Measurements from ENCODE around the gene SETBP1.

SETBP1 gene

DNA sequence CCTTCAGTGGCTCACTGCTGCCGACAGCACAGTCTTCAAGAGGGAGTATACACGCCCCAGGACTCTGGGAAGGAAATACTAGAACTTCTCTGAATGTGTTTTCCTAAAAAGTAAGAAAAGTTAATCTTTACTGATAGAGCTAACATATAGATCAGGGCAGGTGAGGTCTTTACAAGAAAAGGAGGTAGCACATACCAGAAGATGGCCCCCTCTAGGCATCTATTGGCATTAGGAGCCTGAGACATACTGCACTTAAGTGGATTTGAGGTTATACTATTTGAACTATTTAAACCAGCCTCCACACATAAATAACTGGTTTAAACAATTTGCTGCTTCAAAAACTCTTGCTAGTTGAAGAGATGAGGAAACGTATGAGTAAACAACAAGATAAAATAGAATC is 406.1 kb downstream of the SETBP1 start:
- in situ Hi-C loops (cut with MboI; ENCODE audit: low sequenced_read_pairs): no loop called here

DNA sequence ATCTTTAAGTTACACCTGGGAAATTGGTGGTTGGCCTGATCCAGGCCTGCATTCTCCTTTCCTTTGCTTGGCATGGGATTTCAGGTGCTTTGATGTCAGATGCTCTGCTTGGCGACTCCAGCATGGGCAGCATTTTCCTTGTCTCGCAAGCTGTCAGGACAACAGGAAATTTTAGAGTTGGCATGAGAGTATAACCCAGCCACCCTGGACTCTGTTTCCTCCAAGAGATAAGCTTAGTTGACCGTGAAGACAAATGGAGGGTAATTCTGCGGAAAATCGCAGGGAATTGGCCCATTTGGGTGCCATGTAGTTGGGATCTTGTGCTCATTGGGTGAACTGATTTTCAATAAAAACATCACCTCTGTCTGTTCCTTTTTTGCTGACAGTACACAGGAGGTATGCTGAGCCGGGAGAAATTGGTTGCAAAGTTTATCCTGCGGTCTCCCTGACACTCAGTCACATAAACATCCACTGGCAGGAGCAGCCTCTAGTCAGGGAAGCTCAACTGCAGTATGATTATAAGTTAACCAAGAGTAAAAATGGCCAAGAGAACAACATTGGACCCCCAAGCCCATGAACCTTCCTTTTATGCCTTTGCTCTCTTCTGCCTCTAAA is 409.9 kb downstream of the SETBP1 start:
- in situ Hi-C loops (cut with MboI; ENCODE audit: low sequenced_read_pairs): no loop called here

DNA sequence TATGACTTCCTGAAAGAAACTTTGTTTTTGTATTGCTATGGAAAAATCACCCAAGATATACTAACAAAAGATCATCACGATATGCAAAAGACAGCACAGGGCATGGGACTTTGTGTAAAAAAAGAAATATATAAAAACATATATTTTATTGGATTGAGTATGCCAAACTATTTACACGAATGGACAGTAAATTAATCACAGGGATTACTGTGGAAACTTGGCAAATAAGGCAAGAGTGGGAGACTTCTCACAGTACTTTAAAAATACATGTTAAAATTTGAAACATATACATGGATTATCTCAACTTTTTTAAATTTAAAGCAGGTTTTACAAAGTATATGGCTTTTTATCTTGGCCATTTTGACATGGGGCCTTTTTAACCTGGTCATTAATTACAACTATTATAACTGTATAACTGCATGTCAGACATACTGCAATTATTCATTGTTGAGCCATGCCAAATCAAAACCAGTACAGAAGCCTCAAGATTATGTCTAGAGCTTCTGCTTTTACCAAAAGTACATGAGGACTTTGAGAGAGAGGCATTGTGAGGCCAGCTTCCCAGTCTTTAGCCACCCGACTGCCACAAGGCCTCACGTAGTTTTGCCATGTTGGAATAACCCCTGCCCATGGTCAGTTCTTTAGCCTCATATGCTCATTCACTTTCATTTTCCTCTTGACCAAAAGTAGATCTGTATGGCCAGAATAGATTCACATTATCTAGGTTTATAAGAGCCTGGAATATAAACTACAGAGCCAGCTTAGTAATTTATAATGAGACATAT is 419.8 kb downstream of the SETBP1 start:
- in situ Hi-C loops (cut with MboI; ENCODE audit: low sequenced_read_pairs): no loop called here

DNA sequence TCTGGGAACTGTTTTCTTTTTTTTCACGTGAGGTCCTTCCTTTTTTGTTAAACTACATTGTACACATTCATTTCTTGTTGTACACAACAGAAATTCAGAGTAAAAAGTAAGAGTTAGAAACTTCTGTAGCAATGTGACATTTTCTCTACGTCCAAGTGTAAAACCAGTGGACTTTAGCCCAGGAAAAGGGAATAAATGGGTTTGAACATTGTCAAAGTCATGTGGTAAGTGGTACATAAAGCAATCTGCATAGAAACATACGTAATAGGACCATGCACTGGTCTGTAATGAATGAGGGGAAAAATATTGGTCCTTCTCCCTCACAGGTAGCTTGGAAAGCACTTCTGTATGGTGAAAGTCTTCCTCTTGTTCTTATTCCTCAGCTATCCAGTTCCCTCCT is 421.4 kb downstream of the SETBP1 start:
- in situ Hi-C loops (cut with MboI; ENCODE audit: low sequenced_read_pairs): no loop called here

DNA sequence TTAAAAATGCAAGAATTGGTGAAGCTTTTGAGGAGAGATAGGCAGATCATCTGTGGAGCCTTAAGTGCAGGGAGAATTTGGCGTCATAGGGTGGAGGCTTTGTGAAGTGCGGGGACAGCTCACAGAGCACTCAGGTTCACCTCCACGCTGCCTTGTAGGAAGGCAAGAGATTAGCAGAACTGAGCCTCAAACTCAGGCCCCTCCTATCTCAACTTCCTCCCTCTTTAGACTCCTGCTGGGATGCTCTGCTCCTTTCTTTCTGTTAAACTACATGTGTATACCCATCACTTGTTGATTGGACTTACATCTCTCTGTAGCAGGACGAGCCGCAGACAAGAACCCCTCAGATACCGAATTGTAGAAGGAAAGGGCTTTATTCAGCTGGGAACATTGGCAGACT is 422.2 kb downstream of the SETBP1 start:
- in situ Hi-C loops (cut with MboI; ENCODE audit: low sequenced_read_pairs): no loop called here

DNA sequence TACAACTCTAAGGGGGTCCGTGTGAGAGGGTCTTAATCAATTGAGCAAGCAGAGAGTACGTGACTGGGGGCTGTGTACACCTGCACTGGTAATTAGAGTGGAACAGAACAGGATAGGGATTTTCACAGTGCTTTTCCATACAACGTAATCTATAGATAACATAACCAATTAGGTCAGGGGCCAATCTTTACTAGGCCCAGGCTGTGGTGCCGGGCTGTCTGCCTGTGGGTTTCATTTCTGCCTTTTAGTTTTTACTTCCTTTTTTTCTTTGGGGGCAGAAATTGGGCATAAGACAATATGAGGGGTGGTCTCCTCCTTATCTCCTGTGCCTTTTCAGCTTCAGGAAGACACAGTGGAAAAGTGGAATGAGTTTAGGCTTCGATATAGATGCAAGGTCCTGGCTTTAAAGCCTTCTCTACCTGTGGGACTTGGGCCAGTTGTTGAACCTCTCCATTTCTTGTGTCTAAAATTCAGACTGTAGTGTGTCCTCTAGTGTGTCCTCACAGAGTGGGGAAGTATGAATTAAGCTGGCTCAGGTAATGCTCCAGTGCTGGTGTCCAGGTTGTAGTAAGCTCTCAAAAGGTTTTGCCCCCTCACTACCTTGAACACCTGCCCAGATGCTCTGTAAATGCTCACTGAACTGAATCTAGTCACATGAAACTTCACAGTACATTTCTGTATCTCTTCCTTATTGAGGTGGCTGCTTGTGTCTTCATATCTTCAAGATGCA is 422.8 kb downstream of the SETBP1 start:
- in situ Hi-C loops (cut with MboI; ENCODE audit: low sequenced_read_pairs): no loop called here

DNA sequence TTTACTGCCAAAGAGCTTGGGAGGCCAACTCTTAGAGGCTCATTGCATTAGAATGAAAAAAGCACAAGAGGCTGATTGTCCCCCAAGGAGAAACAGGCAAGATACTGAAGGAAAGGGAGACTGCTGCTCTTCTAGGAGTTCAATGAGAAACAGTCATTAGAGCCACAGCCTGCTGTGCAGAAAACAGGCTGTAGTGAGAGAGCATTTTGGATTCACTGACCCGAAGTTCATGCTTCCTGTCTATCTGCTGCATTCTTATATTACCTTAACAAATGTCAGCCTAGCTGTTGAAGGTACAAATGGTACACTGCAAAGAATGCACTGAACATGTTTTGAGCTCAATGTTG is 423.3 kb downstream of the SETBP1 start:
- in situ Hi-C loops (cut with MboI; ENCODE audit: low sequenced_read_pairs): no loop called here

DNA sequence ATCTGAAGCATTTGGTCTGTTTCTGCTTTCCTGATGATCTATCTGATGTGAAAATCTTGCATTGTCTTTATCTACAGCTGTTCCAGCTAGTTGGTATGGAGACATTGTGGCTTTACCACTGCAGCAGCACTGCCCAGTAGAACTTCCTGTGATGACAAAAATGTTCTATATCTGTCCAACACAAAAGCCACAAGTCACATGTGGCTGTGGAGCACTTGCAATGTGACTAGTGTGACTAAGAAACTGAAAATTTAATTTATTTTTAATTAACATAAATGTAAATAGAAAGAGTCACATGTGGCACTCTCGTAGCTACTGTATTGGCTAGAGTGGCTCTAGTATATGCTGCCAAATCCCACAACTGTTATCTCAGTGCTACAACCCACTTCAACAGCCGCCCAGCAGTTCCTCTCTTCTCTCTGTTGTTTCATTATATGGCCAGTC is 425.7 kb downstream of the SETBP1 start:
- in situ Hi-C loops (cut with MboI; ENCODE audit: low sequenced_read_pairs): no loop called here

DNA sequence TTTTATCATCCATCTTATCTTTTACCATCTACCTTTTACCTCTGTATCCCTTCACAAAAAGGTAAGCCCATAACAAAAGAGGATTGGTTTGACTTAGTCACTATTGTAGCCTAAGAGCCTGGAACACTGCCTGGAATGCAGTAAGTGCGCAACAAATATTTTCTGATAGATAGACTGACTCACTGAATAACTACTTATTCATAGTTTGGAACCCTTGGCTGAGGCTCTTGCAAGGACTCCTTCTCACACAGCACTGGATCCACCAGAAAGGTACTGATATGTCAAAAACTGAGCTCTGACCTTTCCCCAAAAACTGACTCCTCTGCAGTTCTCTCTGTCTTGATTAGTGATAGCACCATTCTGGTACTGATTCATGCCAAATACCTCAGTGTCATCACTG is 426.7 kb downstream of the SETBP1 start:
- in situ Hi-C loops (cut with MboI; ENCODE audit: low sequenced_read_pairs): no loop called here

DNA sequence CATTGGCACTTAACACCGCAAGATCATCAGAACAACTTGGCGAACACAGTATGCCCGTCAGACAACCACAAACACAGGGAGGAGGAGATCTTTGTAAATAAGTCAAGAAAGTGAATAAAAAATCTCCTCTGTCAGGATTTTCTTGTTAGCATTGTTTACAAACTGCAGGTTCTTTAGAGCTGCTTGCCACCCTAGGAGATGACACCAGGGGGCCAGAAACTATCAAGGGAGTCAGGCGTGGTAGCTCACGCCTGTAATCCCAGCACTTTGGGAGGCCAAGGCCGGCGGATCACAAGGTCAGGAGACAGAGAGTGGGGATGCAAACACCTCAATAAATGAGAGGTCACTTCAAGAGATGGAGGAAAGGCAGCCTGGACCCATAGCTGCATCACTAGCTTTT is 428.1 kb downstream of the SETBP1 start:
- in situ Hi-C loops (cut with MboI; ENCODE audit: low sequenced_read_pairs): no loop called here

DNA sequence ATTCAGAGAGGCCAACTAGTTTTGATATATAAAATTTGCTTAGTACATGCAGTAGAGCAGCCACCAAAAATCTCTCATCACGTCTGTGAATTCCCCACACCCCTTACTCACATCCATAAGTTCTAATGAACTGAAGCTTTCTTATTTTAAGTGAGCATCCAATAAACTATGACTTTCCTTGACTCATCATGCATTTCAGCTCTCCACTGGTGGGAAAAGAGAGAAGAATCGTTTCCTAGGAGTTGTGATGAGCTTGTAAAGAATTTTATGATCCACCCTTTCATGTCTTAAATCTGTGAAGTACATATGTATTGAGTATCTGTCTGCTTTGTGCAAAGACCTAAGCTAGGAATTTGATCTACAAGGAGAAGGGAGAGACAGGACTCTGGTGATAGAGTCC is 428.6 kb downstream of the SETBP1 start:
- in situ Hi-C loops (cut with MboI; ENCODE audit: low sequenced_read_pairs): no loop called here

DNA sequence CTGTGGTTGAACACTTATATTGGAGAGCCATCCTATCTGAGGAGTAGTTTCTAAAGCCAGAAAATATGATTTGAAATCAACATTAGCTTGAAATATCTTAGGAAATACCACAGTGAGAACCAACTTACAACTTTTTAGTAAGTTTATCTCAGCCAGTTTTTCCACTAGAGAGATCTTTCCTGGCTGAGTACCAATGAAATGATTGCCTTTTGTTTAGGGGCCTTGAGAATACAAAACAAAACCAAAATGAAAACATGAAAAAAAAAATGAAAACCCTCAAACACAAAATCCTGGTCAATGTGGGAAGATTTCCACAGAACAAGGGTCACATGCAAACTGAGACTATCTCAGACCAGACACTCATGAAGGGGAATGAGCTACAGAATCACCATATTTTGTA is 429.0 kb downstream of the SETBP1 start:
- in situ Hi-C loops (cut with MboI; ENCODE audit: low sequenced_read_pairs): no loop called here

DNA sequence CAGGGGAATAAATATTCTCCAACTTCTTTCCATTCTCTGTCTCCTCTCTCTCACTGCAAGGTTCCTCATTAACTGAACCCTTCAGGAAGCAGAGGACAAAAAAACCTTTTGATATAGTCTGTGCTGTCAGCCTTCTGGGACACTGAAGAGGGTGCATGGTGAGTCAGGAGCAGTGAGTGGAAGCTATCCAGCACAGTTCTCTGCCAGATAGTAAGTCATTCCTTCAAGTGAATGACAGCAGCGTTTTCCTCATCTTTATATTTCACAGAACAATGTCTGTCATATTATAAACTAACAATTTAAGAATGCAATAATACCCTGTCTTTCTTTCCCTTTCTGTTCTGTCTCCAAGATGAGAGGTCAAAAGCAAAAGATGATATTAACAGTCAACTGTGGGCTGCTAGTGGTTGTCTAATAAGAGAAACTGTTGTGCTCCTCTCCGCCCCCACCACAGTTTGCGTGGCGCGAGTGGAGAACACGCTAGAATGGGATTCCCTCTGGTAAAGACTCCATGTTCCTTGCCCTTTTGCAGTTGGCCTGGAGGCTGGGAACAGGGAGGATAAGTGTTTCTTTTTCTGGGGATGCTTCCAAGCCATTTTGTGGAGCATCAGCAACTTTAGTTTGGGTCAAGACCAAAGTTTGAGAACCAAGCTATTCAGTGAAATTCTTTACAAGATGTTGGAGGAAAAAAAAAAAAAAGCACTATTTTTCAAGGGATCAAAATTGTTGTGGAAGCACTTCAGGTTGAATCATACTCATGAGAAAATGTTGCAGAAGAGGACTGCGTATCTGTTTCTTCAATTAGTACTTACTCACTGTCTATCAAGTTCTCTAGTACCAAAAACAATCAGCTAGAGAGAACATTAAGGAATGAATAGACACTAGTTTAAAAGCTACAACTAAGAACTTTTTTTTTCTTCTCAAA is 430.2 kb downstream of the SETBP1 start:
- in situ Hi-C loops (cut with MboI; ENCODE audit: low sequenced_read_pairs): no loop called here

DNA sequence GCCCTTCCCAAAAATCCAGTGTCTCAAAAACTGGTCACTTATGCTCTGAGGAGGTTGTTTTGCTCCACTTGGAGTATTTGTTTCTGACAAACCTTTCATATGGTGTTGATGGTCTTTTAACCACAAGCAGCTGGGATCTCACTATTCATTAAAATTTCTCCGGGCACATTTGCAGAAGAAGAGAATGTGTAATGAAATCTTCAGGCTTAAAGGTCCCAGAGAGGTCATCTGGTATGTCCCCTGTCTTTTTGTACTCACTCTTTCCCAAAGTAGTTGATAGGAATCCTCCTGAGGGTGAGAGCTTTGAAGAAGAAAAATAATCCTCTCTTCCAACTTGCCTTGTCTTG is 430.8 kb downstream of the SETBP1 start:
- in situ Hi-C loops (cut with MboI; ENCODE audit: low sequenced_read_pairs): no loop called here

DNA sequence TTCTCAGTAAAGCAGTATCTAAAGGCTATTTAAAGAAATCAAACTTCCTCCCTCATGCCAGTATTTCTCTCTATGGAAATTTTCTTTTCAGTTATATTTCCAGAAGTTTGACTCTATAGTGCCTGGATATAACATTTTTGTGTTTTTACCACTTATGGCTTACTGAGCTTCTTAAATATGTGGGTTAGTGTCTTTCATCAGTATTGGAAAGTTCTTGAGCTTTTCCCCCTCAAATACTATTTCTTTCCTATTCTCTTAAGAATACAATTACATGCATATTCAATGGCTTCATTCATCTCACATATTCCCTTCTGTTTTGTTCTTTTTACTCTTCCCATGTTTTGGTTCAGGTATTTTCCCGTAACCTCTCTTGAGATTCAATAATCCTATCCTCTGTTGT is 432.0 kb downstream of the SETBP1 start:
- in situ Hi-C loops (cut with MboI; ENCODE audit: low sequenced_read_pairs): no loop called here

DNA sequence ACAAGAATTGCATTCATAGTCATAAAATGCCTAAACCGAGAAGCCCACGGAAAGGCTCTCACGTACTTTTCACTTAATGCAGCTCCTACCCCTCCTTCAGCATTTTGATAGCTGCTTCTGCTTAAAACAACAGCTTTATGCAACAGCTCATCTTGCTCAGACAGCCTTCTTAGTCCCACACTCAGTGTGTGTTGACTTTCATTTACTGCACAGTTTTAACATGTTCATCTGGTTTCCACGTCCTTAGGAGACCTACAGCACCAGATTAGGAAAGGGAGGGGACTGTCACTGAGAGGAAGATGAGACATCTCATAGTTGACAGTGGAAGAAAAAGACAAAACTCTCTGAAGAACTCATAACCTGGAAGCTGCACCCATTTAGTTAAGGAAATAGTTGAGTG is 435.4 kb downstream of the SETBP1 start:
- in situ Hi-C loops (cut with MboI; ENCODE audit: low sequenced_read_pairs): no loop called here

All from HL-60/S4 treated with phorbol 12-myristate 13-acetate at 8.2 ng/mL for 4 days and 3 days (cell line).